ENCODE measurements around the gene WDR20.

DNA sequence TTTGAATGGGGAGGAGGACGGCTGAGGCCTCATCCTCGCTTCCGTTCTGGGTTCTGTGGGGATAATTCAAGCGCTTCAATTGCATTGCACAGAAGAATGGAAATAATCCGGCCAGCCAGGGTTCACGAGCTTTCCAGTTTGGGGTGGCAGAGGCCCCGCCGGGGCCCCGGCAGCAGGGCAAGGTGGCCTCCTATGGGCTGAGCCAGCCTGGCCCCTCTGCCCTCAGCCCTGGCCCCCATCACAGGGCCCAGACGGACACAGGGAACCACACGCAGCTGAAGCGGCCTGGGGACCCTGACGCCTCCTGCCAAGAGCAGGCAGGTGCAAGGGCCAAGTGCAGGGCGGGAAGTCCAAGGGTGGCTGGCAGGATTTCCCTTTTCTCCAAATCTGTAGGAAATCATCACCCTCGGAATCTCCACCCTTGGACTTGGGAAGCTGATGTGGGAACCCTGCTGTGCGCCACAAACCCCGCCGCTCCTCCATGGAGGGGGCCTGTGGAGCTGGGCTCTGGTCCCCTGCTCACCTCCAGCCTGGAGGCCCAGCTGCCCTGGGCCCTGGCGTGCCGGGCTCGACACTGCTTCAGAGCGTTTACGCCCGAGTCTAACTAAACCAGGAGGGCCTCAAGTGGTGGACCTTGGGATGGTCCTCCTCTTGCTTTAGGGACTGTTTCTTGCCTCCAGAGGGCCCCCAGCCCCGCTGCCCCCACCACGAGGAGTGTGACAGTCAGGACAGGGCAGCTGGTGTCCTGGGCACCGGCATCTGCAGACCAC lies 86.8 kb downstream of the WDR20 start:
- TF ChIP-seq, protein P1, sequence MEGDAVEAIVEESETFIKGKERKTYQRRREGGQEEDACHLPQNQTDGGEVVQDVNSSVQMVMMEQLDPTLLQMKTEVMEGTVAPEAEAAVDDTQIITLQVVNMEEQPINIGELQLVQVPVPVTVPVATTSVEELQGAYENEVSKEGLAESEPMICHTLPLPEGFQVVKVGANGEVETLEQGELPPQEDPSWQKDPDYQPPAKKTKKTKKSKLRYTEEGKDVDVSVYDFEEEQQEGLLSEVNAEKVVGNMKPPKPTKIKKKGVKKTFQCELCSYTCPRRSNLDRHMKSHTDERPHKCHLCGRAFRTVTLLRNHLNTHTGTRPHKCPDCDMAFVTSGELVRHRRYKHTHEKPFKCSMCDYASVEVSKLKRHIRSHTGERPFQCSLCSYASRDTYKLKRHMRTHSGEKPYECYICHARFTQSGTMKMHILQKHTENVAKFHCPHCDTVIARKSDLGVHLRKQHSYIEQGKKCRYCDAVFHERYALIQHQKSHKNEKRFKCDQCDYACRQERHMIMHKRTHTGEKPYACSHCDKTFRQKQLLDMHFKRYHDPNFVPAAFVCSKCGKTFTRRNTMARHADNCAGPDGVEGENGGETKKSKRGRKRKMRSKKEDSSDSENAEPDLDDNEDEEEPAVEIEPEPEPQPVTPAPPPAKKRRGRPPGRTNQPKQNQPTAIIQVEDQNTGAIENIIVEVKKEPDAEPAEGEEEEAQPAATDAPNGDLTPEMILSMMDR (IDR thresholded peaks at IDR 0.05; ENCODE audit: control extremely low read depth in 1 of 3, insufficient read depth in 1 of 3, low read depth in 1 of 3, low read length in 3 of 3): no peak
- TF ChIP-seq ZNF274 (IDR thresholded peaks at IDR 0.05; ENCODE audit: borderline replicate concordance, extremely low read depth, low read length) (no peak), POLR2AphosphoS5 (IDR thresholded peaks at IDR 0.05; ENCODE audit: low read depth, low read length) (no peak), RAD21 (IDR thresholded peaks at IDR 0.05 in 1 of 2, conservative IDR thresholded peaks at IDR 0.05 in 1 of 2; ENCODE audit: low read depth in 2 of 2, low read length in 2 of 2) (peak in 1 of 2 experiments; percentile 38; a peak in 2 of 4 replicates), EZH2 (IDR thresholded peaks at IDR 0.05; ENCODE audit: low read depth, low read length, severe bottlenecking) (no peak), EP300 (IDR thresholded peaks at IDR 0.05; ENCODE audit: borderline replicate concordance in 1 of 2, low read depth in 2 of 2, low read length in 2 of 2) (no peak), CBX5 (IDR thresholded peaks at IDR 0.05; ENCODE audit: low read depth, low read length) (no peak)
